Glutamatergic neuron (in vitro differentiated cells): ENCODE measurements around the gene MX1. TPM values are rescaled to one million over a fixed set of nuclear protein-coding genes. Genes with fewer than 3 reads are reported as not detected.

Source experiments
- DNase-seq: peaks from one replicate; pipeline ENCODE4 v3.0.0; 2022
- H3K27ac Mint-ChIP-seq: one replicate; pipeline ENCODE4 v1.8.0; 2020; ENCODE audit warnings: mild to moderate bottlenecking, mixed read lengths, inconsistent platforms; ENCODE audit not compliant: unreplicated experiment
- H3K27me3 Mint-ChIP-seq: one replicate; pipeline ENCODE4 v1.8.0; 2020; ENCODE audit warnings: mild to moderate bottlenecking, moderate library complexity, mixed read lengths, inconsistent platforms; ENCODE audit not compliant: unreplicated experiment
- H3K36me3 Mint-ChIP-seq: one replicate; pipeline ENCODE4 v1.8.0; 2020; ENCODE audit warnings: mild to moderate bottlenecking, mixed read lengths, inconsistent platforms; ENCODE audit not compliant: unreplicated experiment
- H3K4me1 Mint-ChIP-seq: one replicate; pipeline ENCODE4 v1.8.0; 2020; ENCODE audit warnings: mild to moderate bottlenecking, low read depth, mixed read lengths, inconsistent platforms; ENCODE audit not compliant: unreplicated experiment
- H3K4me3 Mint-ChIP-seq: one replicate; pipeline ENCODE4 v1.8.0; 2020; ENCODE audit warnings: mild to moderate bottlenecking, mixed read lengths, inconsistent platforms; ENCODE audit not compliant: unreplicated experiment
- H3K9me3 Mint-ChIP-seq: one replicate; pipeline ENCODE4 v1.8.0; 2020; ENCODE audit warnings: mild to moderate bottlenecking, moderate library complexity, mixed read lengths, inconsistent platforms; ENCODE audit not compliant: unreplicated experiment
- total RNA-seq: library from RNA; stranded (reverse); fragmentation: NEBNext Ultra II Directional; extraction: Animal tissue kit (Norgen Biotek cat#: 25700); gene quantifications from one replicate; pipeline ENCODE4 v1.2.1, GENCODE V29; 2021; ENCODE audit not compliant: unreplicated experiment
- TF ChIP-seq, protein P1 (sequence below): fragments of 200-600 bp; sonication (generic); IDR thresholded peaks from one replicate; pipeline ENCODE4 v1.5.0; 2021; ENCODE audit not compliant: partially characterized antibody, unreplicated experiment

MX1 gene
- total RNA-seq, 1 donor from 2014 or later, result 1.5 TPM

DNA sequence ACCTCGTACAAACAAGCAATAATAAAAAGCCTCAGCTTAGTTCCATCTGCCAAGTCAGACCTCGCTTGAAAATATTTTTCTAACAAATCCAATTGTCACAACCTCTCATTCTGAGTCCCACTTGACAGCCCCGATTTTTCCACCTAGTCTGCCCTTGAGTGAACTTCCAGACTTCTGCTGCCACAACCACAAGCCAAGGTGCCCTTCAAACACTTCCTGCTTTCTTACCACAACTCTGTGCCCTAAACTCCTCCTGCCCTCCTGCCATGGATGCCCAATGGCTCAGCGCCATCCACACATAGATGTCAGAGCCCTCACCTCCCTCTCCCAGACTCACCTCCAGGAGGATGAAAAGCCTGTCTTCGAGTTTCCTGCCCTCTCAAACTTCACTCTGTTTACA lies 78.0 kb downstream of the MX1 start:
- H3K4me1 Mint-ChIP-seq, result no peaks in the 10 kb centered on the region
- DNase-seq, result no peak
- H3K36me3 Mint-ChIP-seq, result no peaks in the 10 kb centered on the region
- TF ChIP-seq, protein P1, sequence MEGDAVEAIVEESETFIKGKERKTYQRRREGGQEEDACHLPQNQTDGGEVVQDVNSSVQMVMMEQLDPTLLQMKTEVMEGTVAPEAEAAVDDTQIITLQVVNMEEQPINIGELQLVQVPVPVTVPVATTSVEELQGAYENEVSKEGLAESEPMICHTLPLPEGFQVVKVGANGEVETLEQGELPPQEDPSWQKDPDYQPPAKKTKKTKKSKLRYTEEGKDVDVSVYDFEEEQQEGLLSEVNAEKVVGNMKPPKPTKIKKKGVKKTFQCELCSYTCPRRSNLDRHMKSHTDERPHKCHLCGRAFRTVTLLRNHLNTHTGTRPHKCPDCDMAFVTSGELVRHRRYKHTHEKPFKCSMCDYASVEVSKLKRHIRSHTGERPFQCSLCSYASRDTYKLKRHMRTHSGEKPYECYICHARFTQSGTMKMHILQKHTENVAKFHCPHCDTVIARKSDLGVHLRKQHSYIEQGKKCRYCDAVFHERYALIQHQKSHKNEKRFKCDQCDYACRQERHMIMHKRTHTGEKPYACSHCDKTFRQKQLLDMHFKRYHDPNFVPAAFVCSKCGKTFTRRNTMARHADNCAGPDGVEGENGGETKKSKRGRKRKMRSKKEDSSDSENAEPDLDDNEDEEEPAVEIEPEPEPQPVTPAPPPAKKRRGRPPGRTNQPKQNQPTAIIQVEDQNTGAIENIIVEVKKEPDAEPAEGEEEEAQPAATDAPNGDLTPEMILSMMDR, result no peak
- H3K9me3 Mint-ChIP-seq, result peaks cover 2% of the 10 kb centered on the region
- H3K4me3 Mint-ChIP-seq, result no peak overlapping the region
- peaks cover 10% of the 10 kb centered on the region for H3K27me3 Mint-ChIP-seq
- H3K27ac Mint-ChIP-seq, result no peak overlapping the region

DNA sequence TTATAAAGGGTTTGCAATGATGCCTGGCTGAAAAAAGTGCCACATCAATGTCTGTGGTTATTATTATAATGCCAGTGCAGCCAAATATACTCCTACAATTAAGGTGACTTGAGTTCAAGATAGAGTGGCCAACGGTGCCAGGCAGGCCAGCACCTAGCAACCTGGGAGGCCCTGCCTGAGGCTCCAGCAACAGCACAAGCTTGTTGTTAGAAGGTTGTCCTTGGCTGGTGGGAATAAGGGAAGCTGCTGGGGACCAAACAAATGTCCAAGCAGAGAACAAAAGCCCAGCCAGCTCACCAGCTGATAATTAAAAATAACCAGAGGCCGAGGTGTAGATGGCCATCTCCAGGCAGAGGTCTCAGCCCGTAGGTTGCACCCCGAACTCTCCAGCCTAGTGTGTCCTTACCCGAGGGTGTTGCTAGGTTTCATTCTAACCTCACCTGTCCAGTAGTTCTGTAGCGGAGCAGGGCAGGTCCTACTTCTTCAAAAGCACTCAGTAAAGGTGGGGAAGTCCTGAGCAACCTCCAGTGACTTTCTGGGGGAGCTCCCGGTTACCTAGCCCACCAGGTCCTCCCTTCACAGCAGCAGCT lies 80.1 kb downstream of the MX1 start:
- Mint-ChIP-seq H3K4me3 (no peak overlapping the region), H3K27me3 (peaks cover 14% of the 10 kb centered on the region), H3K9me3 (no peaks in the 10 kb centered on the region), H3K27ac (no peak overlapping the region), H3K4me1 (no peaks in the 10 kb centered on the region), H3K36me3 (no peaks in the 10 kb centered on the region)
- DNase-seq, result no peak
- TF ChIP-seq, protein P1, result no peak

DNA sequence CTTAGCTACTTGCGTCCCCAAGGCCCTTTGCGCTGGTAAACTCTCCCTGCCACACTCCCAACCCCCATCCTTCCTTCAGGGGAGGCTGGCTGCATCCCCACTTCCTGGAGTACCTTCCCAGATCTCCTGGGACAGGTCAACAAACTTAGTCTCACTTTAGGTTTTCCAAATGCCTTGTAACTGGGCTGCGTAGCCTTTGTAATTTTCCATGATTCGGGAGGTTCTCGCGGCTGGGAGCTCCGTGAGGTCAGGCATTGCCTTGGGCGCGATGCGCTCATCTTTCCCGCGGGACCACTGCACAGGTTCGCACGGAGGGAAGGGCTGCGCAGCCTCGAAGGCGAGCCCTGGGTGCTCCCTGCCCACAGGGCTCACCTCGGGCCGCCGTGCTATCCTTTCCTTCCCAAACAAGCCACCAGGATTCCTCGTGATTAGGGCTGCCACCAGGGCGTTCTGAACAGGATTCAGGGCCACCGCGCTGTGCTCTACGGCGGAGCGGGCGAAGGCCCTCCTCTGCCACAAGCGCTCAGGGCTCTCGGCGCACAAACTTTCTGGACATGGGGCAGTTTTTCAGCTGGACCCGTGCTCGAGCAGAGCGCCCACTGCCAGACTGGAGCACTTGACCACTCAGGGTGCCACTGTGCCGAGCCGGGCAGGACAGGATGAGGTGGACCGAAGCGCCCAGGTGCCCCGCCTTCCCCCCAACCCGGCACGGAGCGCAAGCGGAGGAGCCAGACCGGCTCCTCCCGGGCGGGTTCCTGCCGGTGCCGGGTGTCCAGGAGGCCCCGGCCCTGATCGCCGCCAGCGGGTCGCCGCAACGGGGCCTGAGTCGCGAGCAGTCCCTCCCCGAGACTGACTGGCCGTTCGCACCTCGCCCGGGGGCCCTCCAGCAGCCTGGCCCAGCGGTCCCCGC lies 80.8 kb downstream of the MX1 start:
- no peaks in the 10 kb centered on the region for H3K9me3 Mint-ChIP-seq
- peak; percentile 46 for DNase-seq
- H3K27me3 Mint-ChIP-seq, result peaks cover 12% of the 10 kb centered on the region
- TF ChIP-seq, protein P1, result no peak
- no peak overlapping the region for H3K27ac Mint-ChIP-seq
- peak overlapping the region; percentile 78 for H3K4me3 Mint-ChIP-seq
- no peaks in the 10 kb centered on the region for H3K36me3 Mint-ChIP-seq
- peaks cover 4% of the 10 kb centered on the region for H3K4me1 Mint-ChIP-seq

DNA sequence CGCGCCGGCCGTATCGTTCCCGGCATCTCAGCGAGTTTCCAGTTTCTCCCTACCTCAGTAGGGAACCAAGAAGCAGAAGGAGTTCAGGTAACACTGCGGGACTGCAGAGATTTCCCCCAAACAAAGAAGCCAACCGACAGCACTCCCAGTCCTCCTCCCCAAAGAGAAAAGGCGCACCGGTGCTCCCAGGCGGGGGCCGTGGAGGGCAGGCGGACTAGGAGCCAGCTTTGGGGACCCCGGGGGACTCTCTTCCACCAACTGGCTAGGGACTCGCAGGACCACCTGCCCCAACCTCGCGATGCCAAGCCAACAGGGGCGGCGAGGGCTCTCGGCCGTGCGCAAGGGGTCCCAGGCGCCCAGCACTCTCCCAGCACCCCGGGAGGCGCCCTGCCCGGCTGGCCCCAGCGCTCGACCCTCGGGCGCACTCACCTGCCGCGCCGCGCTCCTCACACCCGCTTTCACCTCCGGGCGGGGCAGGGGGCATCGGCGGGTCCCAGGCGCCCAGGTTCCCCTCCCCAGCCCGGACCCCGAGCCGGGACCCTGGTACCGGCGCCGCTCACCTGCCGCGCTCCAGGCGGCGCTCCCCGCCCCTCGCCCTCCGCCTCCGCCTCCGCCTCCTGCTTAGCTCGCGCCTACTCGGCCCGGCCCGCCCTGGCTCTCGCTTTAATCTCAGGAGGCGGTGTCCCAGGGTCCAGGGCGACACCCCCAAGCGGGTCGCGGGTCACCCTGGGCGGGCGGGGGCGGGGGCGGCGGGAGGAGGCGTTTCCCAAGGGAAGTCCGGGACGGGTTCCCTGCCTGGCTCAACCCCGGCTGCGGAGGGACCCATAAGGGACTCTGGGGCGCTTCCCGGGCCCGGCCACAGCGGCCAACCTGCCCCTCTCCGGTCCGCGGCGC lies 81.7 kb downstream of the MX1 start, which contains the start of gene TMPRSS2:
Gene TMPRSS2 (minus strand): TSS at position 638 of the 894 bp plus-strand sequence. CDS start 10,025 bp downstream, outside the sequence.
- TF ChIP-seq, protein P1, result no peak
- DNase-seq, result peak; percentile 40
- Mint-ChIP-seq H3K4me3 (peak within 1 kb of the TSS; percentile 78), H3K4me1 (peaks cover 4% of the 10 kb centered on the region), H3K36me3 (no peaks in the 10 kb centered on the region), H3K27ac (no peak within 1 kb of the TSS), H3K27me3 (peaks cover 12% of the 10 kb centered on the region), H3K9me3 (no peaks in the 10 kb centered on the region)
